Mammary epithelial cell (primary cell): Measurements from ENCODE around the gene DGCR8.

Source experiments
- CTCF ChIP-seq, 2 donors: IDR thresholded peaks in 1 of 2; conservative IDR thresholded peaks in 1 of 2; 2 replicates each; pipeline ENCODE4 v1.5.1; 2011 to 2012; ENCODE audit warnings: inconsistent platforms in 2 of 2, low read length in 2 of 2, mild to moderate bottlenecking in 2 of 2, control low read depth in 1 of 2, low read depth in 1 of 2; ENCODE audit not compliant: insufficient read depth in 1 of 2; ENCODE audit errors: extremely low read depth in 1 of 2
- EZH2 ChIP-seq: IDR thresholded peaks from 2 replicates; pipeline ENCODE4 v1.6.1; 2012; ENCODE audit warnings: low read length, inconsistent platforms, borderline replicate concordance

GRCh38 chr22:20124083-20124787 lies 44.2 kb downstream of the DGCR8 start:
- TF ChIP-seq EZH2 (no peak), CTCF (conservative IDR thresholded peaks at IDR 0.05 in 1 of 2, IDR thresholded peaks at IDR 0.05 in 1 of 2; ENCODE audit: extremely low read depth in 1 of 2, insufficient read depth in 1 of 2, low read depth in 1 of 2, low read length in 2 of 2) (no peak)
